Activated T-cell treated with anti-CD3 and anti-CD28 coated beads for 1 hour (primary cell): Measurements from ENCODE around the gene SEMG1.

Experiments used
- DNase-seq: peaks from one replicate; pipeline ENCODE4 v3.0.0-alpha.2; 2020; ENCODE audit warnings: low read depth

The SEMG1 gene

GRCh38 chr20:45206725-45207124, at the start of gene SEMG1:
TSS of gene SEMG1 (plus strand) at chr20:45207033. CDS start at chr20:45207054, 21 bp downstream.
- DNase-seq, result no peak

- DNase-seq, result no peak
Measured at GRCh38 chr20:45157962-45158361, 48.9 kb upstream of the SEMG1 start.

GRCh38 chr20:45163083-45163803, 43.6 kb upstream of the SEMG1 start:
- DNase-seq, result no peak

- no peak for DNase-seq
Measured at GRCh38 chr20:45164906-45165305, 41.9 kb upstream of the SEMG1 start.

- no peak for DNase-seq
Measured at GRCh38 chr20:45173522-45173921, 33.3 kb upstream of the SEMG1 start.

DNA sequence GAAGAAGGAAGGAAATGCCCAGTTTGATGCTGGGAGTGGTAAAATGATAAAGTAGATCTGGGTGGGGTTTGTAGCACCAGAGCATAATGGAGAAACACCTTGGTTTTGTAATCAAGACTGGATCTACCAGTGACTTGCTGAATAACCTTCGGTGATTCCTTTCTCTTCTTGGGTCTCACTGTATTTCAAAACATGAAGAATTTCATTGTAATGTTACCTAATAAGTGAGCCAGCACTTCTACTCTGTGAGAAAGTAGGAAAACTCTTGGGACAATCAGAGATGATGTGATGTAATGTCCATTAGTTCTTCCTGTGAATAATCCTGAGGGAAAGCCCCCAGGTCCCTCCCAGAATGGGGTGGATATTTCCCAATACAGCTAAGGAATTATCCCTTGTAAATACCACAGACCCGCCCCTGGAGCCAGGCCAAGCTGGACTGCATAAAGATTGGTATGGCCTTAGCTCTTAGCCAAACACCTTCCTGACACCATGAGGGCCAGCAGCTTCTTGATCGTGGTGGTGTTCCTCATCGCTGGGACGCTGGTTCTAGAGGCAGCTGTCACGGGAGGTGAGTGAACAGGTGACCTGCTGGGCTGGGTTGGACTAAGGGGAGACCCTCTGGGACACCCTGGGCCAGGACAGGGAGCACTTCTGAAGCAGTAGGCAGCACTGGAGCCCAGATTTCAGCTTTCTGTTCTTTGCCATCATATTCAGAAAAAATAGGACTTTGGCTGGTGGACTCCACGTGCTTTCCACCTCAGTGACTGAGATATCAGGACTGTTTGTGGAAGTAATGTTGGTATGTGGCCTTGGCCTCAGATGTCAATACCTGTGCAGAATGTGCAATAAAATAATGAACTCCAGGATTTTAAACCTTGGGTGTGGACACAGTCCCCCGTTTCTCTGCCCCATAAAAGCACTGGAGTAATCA, 32.1 kb upstream of the SEMG1 start, which contains the start of gene PI3:
Gene PI3 (plus strand): TSS at position 469 of the 931 bp plus-strand sequence. CDS start 21 bp downstream, at position 490.
- no peak for DNase-seq

- no peak for DNase-seq
Measured at GRCh38 chr20:45176526-45177267, 30.1 kb upstream of the SEMG1 start.

DNA sequence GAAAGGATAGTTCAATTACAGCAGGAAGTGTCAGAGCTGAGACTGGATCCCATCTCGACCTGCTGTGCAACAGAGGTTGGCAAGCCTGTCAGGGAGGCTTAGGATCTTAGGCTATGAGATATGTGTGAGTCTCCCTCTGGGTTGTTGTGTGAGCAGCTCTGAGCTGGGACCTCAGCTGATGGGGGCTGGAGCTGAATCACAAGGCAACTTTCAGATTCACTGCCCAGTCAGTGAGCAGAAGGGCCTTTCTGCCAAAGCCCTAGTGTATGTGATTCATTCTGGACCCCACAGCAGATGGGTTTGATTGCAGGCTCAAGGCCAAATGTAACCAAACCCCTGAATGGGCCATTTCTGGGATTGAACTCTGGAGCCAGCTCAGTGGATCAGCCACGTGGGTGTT, 27.7 kb upstream of the SEMG1 start:
- no peak for DNase-seq

GRCh38 chr20:45181639-45182038, 25.2 kb upstream of the SEMG1 start:
- DNase-seq, result no peak

DNA sequence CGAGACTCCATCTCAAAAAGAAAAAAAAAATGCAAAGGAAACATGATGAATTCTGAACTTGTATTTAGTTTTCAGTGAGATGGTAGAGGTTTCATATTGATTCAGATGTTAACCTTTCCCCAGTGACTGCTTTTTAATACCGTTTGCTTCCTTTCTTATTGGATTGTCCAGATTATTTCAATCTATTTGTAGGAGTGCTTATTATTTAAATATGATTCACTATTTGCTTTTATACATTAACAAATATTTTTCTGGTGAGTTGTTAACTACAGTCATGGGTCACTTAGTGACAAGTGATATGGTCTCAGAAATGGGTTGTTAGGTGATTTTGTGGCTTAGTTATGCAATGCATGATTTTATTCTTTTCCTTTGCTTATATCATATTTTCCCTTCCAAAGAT, 23.7 kb upstream of the SEMG1 start:
- no peak for DNase-seq

DNA sequence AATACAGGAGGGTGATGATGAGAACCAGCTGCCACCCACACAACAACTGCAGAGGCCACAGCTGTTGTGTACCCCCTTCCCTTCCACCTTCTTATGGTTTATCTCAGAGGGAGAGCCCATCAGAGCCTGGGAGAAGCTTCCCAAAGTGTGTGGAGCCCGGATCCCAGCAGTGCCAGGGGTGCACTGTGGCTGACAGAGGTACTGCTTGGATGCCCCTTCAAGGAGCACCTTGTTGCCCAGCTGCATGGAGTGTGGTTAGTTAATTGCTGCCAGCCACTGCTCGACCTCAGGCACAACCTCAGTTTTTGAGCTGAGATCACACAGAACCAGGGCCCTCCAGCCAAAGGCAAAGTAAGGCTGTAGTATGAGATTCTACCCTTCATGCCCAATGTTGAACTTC, 19.1 kb upstream of the SEMG1 start:
- no peak for DNase-seq

- DNase-seq, result no peak
Measured at GRCh38 chr20:45189067-45189609, 17.7 kb upstream of the SEMG1 start.

DNA sequence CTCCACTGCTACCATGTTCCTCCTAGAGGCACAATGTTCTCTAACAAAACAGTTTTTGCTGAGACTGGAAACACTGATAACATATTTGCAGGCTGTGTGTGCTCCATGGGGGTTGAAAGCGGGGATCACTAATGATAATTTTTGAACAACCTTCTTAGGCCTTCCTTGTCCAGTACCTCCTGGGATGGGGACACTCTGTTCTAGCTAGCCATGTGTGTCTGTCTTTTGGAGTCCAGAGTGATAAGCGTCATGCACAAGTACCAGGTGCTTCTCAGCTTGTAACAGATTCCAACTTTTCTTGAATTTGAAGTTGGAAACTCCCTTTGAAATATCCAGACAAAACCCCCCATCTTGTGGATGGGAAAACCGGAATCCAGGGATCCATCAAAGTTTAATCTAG, 17.0 kb upstream of the SEMG1 start:
- no peak for DNase-seq

- no peak for DNase-seq
Measured at GRCh38 chr20:45191926-45192325, 14.9 kb upstream of the SEMG1 start.

- no peak for DNase-seq
Measured at GRCh38 chr20:45193331-45193730, 13.5 kb upstream of the SEMG1 start.

DNA sequence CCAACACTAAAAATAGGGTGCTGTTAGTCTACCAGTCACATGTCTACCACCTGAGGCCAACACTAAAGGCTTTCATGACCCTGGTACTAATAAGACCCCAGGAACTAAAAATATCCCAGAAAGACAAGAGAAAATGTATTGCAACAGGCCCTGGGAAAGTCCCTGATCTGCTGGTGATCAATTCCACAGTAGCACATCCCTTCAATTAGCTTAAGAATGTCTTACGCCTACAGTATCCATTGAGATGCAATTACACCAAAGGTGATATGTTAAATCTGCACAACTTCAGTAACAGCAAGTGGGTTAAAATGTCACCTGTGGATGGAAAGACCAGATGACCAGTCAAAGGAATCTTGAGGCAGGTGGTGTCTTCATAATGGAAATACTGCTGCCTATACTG, 3.1 kb downstream of the SEMG1 start:
- no peak for DNase-seq

DNA sequence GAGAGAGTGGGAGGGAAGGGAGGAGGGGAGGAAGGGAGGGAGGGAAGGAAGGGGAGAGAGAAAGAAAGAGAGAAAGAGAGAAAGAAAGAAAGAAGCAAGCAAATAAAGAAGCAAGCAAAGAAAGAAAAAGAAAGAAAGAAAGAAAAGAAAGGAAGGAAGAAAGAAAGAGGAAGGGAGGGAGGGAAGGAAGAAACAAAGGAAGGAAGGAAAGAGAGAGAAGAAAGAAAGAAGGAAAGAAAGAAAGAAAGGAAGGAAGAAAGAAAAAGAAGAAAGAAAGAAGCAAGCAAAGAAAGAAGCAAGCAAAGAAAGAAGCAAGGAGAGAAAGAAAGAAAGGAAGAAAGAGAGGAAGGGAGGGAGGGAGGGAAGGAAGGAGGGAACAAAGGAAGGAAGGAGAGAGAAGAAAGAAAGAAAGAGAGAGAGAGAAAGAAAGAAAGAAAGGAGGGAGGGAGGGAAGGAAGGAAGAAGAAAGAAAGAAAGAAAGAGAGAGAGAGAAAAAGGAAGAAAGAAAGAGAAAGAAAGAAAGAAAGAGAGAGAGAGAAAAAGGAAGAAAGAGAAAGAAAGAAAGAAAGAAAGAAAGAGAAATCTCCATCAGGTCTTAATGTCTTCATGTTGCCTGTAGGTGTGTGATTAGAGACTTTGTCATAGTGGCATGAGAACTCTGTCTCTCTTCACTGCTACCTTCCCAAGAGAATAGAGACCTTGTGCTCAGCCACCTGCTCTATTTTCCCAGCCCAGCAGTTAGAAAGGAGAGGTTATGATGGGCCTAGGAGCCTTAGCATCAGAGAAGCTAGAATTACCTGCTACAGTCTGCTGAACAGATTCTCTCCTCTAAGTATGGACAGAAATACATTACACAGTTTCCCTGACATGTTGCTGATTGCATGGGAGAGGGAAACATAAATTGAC, 5.0 kb downstream of the SEMG1 start:
- no peak for DNase-seq

DNA sequence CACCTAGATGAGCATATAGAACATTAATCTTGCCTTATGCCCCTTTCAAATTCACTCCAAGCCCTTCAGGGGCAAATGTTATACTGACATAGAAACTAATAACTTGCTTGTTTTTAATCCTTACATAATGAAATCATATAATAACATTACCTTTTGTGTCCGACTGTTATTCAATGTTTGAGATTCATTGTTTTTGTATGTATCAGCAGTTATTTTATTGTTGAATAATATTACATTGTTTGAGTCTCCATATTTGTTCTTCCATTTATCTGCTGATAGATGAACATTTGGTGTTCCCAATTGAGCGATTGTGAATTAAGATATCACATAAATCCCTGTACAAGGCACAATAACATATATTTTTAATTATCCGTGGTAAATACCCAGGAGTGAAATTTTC, 6.0 kb downstream of the SEMG1 start:
- no peak for DNase-seq

DNA sequence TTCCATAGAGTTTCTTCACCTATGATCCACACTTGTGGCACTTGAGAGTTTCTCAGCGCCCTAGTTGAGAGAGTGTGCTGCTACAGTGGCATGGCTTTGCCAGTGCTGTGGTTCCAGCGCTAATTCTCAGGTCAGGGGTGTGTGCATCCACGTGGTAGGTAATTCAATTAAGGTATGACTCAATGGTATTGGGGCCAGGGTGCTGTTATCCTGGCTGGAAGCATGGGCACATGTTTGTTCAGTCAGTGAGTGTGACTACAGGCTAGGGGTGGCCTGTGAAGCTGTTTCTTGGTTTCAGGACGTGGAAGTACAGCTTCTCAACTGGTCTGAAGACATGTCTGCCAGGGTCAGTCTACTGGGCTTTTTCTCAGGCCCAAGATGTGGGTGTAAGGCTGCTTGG, 11.3 kb downstream of the SEMG1 start:
- DNase-seq, result no peak

DNA sequence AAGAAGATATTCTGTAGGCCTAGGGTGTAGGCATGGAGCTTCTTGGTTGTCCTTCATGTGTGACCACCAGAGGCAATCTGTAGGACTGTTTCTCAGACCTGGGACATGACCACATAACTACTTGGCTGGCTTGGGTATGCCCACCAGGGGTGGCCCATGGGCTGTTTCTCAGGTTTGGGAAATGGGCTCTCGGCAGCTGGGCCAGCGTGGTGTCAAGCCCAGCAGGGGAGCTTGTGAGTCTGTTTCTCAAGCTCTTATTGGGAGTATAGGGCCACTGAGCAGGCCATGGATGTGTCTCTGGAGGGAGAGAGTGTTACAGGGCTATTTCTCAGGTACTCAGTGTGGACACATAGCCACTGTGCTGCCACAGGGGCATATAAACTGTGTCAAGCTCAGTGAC, 11.8 kb downstream of the SEMG1 start:
- DNase-seq, result no peak

DNA sequence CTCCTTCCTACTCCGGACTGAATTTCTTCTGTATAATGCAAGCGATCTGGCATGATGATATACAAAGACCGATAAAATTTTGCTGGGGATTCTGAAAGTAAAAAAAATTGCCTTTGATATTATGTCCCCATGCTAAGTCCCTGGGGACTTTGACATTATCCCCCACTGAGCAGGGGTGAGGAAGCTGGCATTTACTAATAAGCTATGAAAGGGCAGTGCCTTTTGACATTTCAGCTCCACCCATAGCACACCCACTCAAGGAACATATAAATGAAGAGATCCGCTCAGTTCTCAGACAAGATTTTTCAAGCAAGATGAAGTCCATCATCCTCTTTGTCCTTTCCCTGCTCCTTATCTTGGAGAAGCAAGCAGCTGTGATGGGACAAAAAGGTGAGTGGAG, 14.2 kb downstream of the SEMG1 start, which contains the start of gene SEMG2:
Gene SEMG2 (plus strand): TSS at position 298 of the 400 bp plus-strand sequence. CDS start 17 bp downstream, at position 315.
- DNase-seq, result no peak
